A549 treated with AZD9567 at 1 μM for 4 hours (cell line): Measurements from ENCODE around the gene BCHE. TPM values are rescaled to one million over a fixed set of nuclear protein-coding genes. Genes with fewer than 3 reads are reported as not detected.

Experiments used
- total RNA-seq: library from RNA; stranded (reverse); fragments of 200-300 nt; extraction: Qiagen RNA extraction; gene quantifications from 5 replicates; pipeline ENCODE4 v1.2.3, GENCODE V29; 2022; ENCODE audit not compliant: insufficient read depth

Gene BCHE
- total RNA-seq = 0.65 to 2.0 TPM (median 0.94 TPM) in 5 replicates

GRCh38 chr3:165837058-165837525, at the start of gene BCHE:
TSS of gene BCHE (minus strand) at chr3:165837423. CDS start at chr3:165831033, 6,390 bp downstream.

